ENCODE results near the gene CD160. TPM values are rescaled to one million over a fixed set of nuclear protein-coding genes. Genes with fewer than 3 reads are reported as not detected.

Gene CD160
- total and polyA plus RNA-seq, 2 of the 4 experiments (the other 2 are of a cell fraction) = not detected

- ChIA-PET CTCF (no interaction called here), POLR2A (ENCODE audit: unreplicated experiment) (no interaction called here)
- no CpG with 5 or more reads among the region's 1 CpG for WGBS, 2 experiments (ENCODE audit: extremely low coverage in 2 of 2, insufficient read length in 1 of 2)
- H3K79me1 ChIP-seq (ENCODE audit: low read depth in 1 of 2, low read length in 2 of 2) = no peaks in the 10 kb centered on the region; a peak in 1 of 4 replicates
- H3K36me3 ChIP-seq (ENCODE audit: control insufficient read depth, insufficient read depth, low read length) = no peaks in the 10 kb centered on the region
- H4K91ac ChIP-seq (ENCODE audit: insufficient read depth, low read depth, low read length) = peak overlapping the region; percentile 37; the same call in 1 of the 2 replicates
- peak overlapping the region; percentile 79 for H2BK20ac ChIP-seq (ENCODE audit: low read depth, low read length)
- H3K9me1 ChIP-seq (ENCODE audit: insufficient read depth, low read length) = peaks cover 24% of the 10 kb centered on the region
- no peak overlapping the region for H3K9ac ChIP-seq (ENCODE audit: low read depth, low read length)
- H3K4ac ChIP-seq (ENCODE audit: low read depth, low read length) = peak overlapping the region; percentile 52; the same call in 1 of the 2 replicates
- H3K4me1 ChIP-seq (ENCODE audit: control insufficient read depth, insufficient read depth, low read length) = peaks cover 30% of the 10 kb centered on the region
- no peak overlapping the region for H3K23ac ChIP-seq (ENCODE audit: low read depth, low read length)
- no peak overlapping the region for H3K27ac ChIP-seq (ENCODE audit: insufficient read depth, low read length)
- no peak overlapping the region for H2AK9ac ChIP-seq (replicated peaks; ENCODE audit: low read depth, low read length, poor library complexity)
- no peak overlapping the region for H3K4me2 ChIP-seq (ENCODE audit: low read depth, low read length)
- BruUV-seq (replicated peaks) = no TSS peak
- H3K14ac ChIP-seq (replicated peaks; ENCODE audit: low read depth, low read length) = no peak overlapping the region
- H4K20me1 ChIP-seq (ENCODE audit: insufficient read depth, low read length) = no peaks in the 10 kb centered on the region
- 0 out of 2 replicates have a peak overlapping the region, but pooled peaks have one; percentile 24 for H2AK5ac ChIP-seq (ENCODE audit: low read depth, low read length)
- DNase-seq (no peak), ATAC-seq (ENCODE audit: low read depth) (no peak)
- H2BK15ac ChIP-seq (ENCODE audit: low read depth, low read length) = 0 out of 3 replicates have a peak overlapping the region, but pooled peaks have one; percentile 43
- peak overlapping the region; percentile 46 for H2BK120ac ChIP-seq (ENCODE audit: low read depth, low read length)
- no peaks in the 10 kb centered on the region for H3K27me3 ChIP-seq (ENCODE audit: control insufficient read depth, insufficient read depth, low read length)
- no peak overlapping the region for H3K56ac ChIP-seq (ENCODE audit: extremely low read depth, insufficient read depth, low read length)
- no peak overlapping the region for H3K4me3 ChIP-seq (ENCODE audit: insufficient read depth, low read depth, low read length)
- H2BK5ac ChIP-seq (ENCODE audit: low read depth, low read length, poor library complexity, severe bottlenecking) = no peak overlapping the region
- H3K9me3 ChIP-seq (ENCODE audit: control insufficient read depth, insufficient read depth, low read length) = no peaks in the 10 kb centered on the region
- no peak overlapping the region for H4K5ac ChIP-seq (ENCODE audit: low read depth, low read length)
- H3K18ac ChIP-seq (ENCODE audit: low read depth, low read length) = no peak overlapping the region
- intact Hi-C loops (cut with micrococcal nuclease) = no loop called here
- H2AFZ ChIP-seq (replicated peaks; ENCODE audit: low read length, poor library complexity) = no peak overlapping the region
- dilution Hi-C loops (cut with HindIII; ENCODE audit: low sequenced_read_pairs, unreplicated experiment) = no loop called here
- H4K8ac ChIP-seq (ENCODE audit: low read depth in 2 of 2, low read length in 2 of 2) = no peak overlapping the region
- TF ChIP-seq BHLHE40 (IDR thresholded peaks at IDR 0.05; ENCODE audit: low read depth, low read length) (no peak), POLR2A (IDR thresholded peaks at IDR 0.05; ENCODE audit: low read depth, low read length) (no peak), CTCF (conservative IDR thresholded peaks at IDR 0.05; ENCODE audit: low read depth, low read length) (no peak), RAD21 (IDR thresholded peaks at IDR 0.05; ENCODE audit: low read length) (no peak), FOS (IDR thresholded peaks at IDR 0.05; ENCODE audit: low read depth, low read length) (no peak), USF2 (IDR thresholded peaks at IDR 0.05; ENCODE audit: low read depth, low read length) (no peak), NFE2L2 (IDR thresholded peaks at IDR 0.05; ENCODE audit: low read depth, low read length) (no peak), CHD1 (IDR thresholded peaks at IDR 0.05; ENCODE audit: low read depth, low read length) (no peak), MAZ (IDR thresholded peaks at IDR 0.05; ENCODE audit: borderline replicate concordance, low read depth, low read length) (no peak), RFX5 (IDR thresholded peaks at IDR 0.05; ENCODE audit: low read depth, low read length) (no peak), CEBPB (IDR thresholded peaks at IDR 0.05; ENCODE audit: low read depth, low read length) (no peak), MAFK (IDR thresholded peaks at IDR 0.05; ENCODE audit: low read depth, low read length) (no peak), MXI1 (IDR thresholded peaks at IDR 0.05; ENCODE audit: borderline replicate concordance, low read depth, low read length) (no peak), ELK1 (IDR thresholded peaks at IDR 0.05; ENCODE audit: borderline replicate concordance, low read depth, low read length) (no peak)
- in situ Hi-C loops (cut with MboI; ENCODE audit: low sequenced_read_pairs) = no loop called here
Observed at GRCh38 chr1:145717833-145718232, 1.5 kb upstream of the CD160 start.
